ENCODE measurements around the gene SBF2.

Gene SBF2

DNA sequence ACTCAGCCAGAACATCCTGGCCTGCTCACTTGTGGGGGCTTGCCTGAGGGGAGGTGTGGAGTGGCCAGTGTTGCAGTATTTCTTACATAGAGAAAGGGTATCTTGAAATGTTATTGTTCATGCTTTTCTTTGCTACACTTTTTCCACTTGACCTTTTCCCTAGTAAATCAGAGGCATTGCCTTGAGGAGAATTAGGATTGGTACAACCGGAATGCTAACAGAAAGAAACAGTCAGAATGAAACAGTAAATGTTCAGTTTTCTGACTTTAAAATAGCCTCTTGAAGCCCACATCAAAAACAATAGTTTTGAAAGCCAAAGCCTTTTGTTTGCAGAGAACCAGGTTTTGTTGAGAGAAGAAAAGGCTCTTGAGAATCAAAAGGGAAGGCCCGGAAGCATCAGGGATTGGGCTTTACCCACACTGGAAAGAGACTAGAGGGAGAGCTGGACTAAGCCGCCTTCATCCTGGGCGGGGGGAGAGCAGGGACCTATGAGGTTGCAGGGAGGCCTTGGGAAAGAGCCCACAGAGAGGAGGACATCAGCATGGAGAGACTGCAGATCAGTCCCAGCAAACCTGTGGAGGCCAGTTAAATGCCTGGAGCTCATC is 23.2 kb upstream of the SBF2 start:
- DNase-seq, result no peak

DNA sequence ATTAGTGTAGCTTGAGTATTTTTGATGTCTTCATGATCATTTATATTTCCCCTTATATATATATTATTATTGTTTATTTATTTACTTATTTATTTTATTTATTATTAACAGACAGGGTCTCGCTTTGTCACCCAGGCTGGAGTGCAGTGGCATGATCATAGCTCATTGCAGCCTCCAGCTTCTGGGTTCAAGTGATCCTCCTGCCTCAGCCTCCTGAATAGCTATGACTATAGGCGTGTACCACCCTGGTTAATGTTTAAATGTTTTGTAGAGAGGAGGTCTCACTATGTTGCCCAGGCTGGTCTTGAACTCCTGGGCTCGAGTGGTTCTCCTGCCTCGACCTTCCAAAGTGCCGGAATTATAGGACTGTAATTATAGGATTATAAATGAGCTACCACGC is 21.1 kb upstream of the SBF2 start:
- DNase-seq, result no peak

DNA sequence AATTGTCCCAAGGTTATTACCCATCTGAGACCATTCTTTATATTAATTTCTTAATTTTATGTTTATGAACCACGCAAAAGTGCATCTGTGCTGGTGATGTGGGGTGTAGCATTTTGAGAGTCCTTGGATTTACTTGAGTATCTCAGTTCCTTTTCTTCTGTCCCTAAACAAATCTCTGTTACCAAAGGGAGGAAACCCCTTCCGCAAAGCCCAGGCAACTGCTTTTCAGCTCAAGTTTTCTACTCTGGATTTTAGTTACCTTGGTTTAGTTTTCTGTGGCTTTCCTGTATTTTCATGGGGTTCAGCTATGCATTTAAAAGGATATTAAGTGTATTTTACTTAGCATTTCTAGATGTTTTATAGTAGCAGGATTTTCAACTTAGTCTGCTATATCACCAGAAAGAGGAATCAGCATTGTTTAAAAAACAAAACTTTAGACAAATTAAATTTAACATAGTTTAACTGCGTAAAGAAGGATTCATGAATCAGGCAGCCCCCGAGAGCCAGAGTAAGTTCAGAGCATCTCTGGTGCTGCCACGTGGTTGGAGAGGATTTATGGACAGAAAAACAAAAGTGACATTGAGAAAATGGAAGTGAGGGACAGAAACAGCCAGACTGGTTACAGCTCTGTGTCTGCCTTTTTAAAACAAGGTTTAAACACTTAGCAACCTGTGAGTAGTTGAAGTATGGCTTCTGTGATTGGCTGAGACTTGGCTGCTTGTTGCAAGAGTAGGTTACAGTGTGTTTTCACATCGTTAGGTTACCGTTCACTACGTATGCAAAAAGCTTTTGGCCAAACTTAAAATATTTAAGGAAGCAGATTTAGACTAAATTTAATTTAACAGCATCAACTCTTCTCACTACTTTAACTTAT is 20.4 kb upstream of the SBF2 start:
- DNase-seq, result no peak

DNA sequence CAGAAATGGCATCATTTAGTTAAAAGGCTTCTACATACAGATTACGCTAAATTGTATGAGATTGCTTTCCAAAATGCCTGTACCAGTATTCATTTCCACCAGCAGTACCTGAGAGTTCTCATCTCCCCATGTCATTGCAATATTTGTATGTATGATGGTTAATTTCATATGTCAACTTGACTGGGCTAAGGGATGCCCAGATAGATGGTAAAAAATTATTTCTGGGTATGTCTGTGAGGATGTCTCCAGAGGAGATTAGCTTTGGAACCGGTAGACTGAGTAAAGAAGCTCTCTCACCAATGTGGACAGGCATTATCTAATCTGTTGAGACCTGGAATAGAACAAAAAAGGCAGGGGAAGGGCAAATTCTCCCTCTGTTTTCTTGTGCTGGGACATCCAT is 17.8 kb upstream of the SBF2 start:
- no peak for DNase-seq

DNA sequence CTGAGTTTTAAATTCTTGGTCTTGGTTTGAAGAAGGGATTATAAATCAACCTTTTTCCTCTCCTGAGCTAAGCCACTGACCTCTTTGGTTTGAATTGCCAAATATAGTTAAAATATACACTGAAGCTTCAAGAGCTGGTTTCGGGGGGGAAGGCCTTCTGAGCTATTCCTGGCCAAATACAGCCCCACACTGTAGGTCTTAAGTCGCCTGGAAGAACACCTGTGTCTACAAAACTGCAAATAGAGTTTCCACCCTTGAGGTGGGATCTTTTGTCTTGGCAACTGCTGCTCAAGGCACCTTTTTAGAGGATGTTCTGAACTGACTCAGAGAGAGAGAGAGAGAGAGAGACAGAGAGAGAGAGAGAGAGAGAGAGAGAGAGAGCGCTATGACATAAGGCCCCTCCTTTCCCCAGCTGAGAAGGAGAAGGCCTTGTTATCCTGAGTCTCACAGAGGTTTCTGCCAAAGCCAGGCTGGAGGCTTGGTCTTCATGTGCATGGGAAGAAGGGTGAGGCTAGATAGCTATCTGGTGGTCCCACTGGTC is 16.4 kb upstream of the SBF2 start:
- no peak for DNase-seq

DNA sequence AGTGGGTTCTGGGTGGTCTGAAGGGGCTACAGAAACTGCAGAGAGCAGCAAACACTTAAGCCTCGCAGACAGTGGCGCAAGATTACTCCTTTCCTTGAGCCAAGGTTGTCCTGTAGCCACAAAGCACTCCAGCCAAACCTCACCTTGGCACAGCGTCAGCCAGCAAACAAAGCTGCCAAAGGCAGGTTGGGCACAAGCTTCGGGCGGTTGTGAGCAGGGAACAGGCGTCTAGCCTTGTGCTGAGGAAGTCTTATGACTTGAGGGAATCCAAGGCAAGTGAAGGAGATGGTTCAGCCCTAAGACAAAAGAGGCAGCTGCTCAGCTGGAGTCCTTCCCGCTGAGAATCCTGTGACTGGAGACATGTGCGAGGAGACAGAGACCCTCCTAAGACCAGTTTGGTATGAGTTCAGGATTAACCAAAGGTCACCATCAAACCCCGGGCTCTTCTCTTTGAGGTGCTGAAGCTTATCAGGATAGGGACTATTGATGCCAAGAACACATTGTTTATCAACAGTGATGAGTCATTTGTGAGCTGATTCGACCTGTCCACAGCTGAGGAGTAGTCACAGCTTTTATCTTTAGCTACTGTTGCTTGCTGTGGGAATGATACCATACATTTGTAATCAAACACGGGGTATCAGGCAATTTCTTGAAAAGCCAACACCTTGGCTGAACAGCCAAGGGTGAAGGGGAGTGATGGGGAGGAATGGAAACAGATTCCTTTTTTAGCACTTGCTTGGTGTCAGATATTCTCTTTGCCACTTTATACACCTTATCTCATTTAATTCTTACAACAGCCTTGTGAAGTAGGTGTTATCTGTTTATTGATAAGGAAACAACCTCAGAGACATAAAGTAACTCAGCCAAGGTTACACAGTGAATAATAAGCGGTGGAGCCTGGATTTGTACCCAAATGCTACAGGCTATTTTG is 15.4 kb upstream of the SBF2 start:
- no peak for DNase-seq

DNA sequence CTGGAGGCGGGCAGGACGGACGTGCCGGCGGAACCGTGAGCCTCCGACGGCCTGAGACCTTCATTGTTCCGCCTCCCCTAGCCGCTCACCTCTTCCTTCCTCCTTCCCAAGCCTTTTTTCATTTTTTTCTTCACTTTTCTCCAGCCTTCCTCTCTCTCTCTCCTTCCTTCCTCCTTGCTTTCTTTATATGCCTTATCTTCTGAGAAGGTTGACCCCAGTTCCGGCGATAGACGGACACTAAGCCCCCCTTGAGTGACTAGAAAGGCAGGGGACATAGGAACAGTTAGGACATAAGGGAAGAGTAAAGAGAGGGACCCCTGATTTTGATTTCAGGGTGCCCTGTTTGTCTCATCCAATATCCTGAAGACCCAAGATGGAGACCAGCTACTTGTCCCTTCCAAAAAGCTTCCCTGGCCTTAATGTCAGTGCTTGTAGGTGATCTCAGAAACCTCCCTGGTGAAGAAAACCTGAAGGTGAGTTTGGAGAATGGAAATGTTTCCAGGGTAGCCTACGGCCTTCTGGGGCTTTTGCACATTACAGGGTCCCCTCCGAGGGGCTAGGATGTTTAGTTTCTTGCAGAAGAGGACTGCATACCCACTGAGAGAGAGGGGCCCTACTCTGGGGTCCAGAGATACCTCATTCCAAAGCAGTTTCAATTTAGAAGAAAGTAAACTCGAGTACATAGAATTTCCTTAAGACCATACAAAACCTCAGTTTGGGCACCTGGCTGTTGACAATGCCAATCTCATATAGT is 14.4 kb upstream of the SBF2 start:
- no peak for DNase-seq

DNA sequence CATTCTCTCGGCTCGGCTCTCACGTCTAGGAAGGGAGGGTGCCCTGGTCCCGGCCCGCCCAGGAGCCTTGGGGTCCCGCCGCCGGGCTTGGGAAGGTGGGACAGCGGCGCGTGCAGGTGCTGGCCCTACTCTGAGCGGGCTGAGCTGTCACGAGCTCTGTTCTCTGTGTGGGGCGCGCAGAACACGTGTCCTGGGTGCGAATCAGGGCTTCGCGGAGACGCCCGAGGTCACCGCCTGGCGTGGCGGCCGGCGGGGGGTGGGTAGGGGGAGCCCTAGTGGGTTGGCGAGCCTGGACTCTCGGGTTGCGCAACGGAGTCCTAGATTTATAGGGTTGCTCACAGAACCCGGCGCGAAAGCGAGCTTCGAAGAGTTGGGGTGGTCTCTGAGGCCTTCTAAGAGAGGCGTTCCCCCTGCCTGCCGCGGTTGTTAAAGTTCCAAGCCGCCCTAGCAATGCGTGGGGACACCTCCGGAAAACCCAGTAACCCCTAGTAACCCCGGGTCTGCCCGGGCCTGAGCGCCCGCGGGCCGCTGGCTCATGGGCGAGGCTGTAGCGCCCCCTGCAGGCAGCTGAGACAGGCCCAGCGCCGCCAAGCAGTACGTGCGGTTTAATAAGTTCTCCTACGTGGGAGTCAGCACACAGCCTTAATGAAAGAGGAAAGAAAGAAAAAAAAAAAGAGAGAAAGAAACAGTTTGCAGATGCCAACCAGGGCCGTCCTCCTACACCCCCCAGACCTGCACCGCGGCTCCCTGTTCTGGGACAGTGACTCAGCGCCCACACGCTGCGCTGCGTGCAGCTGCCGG is 13.6 kb upstream of the SBF2 start:
- peak; percentile 64 to 72 (median 65) for DNase-seq

DNA sequence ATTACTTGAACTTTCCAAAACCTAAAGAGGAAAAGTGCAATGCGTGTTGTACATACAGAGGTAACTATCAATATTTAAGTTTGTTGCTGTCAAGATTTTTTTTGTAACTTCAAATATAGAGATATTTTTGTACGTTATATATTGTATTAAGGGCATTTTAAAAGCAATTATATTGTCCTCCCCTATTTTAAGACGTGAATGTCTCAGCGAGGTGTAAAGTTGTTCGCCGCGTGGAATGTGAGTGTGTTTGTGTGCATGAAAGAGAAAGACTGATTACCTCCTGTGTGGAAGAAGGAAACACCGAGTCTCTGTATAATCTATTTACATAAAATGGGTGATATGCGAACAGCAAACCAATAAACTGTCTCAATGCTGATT is 13.0 kb upstream of the SBF2 start:
- no peak for DNase-seq

DNA sequence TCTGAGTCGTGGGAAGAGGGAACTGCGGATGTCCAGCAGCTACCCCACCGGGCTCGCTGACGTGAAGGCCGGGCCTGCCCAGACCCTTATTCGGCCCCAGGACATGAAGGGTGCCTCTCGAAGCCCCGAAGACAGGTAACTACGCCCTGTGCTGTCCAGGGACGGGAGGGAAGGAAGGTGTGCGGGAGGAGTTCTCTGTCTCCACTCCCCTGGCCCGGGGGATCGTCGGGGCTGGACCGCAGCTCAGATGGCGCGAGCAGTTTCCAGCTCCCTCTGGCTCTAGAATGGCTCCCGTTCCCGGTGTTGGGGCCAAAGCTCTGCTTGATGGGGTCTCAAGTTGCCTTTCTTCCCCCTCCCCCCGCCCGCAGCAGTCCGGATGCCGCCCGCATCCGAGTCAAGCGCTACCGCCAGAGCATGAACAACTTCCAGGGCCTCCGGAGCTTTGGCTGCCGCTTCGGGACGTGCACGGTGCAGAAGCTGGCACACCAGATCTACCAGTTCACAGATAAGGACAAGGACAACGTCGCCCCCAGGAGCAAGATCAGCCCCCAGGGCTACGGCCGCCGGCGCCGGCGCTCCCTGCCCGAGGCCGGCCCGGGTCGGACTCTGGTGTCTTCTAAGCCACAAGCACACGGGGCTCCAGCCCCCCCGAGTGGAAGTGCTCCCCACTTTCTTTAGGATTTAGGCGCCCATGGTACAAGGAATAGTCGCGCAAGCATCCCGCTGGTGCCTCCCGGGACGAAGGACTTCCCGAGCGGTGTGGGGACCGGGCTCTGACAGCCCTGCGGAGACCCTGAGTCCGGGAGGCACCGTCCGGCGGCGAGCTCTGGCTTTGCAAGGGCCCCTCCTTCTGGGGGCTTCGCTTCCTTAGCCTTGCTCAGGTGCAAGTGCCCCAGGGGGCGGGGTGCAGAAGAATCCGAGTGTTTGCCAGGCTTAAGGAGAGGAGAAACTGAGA is 12.2 kb upstream of the SBF2 start:
- no peak for DNase-seq

DNA sequence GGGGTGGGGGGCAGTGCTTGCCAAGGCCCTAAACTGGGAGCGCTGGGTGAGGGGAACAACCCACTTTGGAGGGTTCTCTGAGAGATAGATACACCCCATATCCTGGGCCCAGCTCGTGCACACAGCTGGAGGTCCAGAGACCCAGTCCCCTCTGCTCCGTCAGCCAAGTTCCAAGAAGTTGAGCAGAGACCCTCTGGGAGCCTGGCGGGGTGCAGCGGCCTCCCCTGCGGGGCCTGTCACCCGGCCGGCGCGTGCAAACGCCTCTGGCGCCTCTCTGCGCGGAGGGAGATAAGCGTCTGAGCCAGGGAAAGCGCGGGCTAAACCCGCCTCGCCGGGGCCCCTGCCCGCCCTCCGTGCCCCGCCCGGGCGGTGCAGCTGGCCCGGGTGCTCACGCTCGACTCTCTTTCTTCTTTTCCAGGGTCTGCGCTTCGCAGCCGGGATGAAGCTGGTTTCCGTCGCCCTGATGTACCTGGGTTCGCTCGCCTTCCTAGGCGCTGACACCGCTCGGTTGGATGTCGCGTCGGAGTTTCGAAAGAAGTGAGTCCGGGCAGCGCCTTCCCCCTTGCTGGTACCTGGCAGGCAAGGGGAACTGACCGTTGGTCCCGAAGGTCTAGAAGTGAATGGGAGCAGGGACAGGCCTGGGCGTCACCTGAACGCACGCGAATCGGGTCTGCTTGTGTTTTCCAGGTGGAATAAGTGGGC is 11.4 kb upstream of the SBF2 start:
- DNase-seq, result no peak

DNA sequence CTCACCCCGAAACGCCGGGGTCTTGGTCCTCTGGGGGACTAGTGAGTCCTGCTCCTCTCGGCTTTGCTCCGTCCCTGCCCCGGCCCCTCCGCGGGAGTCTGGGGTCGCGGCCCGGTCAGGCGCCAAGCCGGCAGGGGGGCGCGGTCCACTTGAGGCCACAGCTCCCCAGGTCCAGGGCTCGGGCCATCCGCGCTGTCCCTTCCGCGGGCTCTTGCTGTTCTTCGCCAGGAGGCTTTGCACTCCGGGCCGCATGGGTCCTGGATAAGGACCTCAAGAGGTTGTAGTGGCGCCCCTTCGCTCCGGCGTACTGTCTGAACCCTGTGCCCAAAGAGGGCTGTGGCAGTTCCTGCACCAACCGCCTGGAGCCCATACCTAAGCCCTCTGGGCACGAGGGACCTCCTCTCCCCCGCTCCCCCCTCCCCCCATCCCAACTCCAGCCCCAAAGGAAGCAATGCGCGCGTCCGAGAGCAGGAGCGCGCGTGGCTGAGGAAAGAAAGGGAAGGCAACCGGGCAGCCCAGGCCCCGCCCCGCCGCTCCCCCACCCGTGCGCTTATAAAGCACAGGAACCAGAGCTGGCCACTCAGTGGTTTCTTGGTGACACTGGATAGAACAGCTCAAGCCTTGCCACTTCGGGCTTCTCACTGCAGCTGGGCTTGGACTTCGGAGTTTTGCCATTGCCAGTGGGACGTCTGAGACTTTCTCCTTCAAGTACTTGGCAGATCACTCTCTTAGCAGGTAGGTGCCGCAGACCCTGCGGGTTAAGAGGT is 10.7 kb upstream of the SBF2 start, which contains the start of gene ADM:
Gene ADM (plus strand): TSS at position 579 of the 767 bp plus-strand sequence. CDS start 628 bp downstream, outside the sequence.
- no peak for DNase-seq

DNA sequence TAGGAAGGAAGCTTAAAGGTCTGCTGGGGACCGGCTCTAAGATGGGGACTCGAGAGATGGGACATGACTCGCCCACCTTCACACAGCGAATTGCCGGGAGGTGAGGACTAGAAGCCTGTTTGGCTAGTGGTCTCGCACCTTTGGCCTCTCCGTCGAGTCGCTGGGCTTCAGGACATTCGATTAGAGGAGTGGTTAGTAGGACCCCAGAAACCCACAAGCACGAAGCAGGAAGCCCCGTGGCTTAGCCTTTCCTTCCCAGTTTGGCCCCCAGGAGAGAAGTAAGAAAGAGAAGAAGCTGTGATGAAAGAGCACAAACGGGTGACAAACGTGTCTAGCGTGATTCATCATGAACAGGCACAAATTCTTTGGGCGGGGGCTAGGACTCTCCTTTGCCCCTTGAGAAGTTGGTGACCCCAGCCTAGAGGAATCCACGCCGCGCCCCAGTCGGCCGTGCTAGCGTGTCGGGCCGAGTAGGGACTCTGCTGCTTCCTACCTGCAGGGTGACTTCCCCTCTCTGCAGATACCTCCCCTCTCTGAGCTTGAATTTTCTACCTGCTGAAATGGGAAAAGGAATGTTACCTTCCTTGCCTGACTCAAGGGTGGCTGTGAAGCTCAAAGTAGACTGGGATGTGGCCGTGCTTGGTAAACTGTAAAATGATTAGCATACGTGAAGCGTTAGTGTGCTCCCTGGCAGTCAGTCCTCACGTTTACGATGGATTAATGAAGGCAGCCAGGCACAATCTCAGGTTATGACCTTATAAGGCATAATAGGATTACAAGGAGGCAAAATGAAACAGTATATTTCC is 9.7 kb upstream of the SBF2 start:
- no peak for DNase-seq

DNA sequence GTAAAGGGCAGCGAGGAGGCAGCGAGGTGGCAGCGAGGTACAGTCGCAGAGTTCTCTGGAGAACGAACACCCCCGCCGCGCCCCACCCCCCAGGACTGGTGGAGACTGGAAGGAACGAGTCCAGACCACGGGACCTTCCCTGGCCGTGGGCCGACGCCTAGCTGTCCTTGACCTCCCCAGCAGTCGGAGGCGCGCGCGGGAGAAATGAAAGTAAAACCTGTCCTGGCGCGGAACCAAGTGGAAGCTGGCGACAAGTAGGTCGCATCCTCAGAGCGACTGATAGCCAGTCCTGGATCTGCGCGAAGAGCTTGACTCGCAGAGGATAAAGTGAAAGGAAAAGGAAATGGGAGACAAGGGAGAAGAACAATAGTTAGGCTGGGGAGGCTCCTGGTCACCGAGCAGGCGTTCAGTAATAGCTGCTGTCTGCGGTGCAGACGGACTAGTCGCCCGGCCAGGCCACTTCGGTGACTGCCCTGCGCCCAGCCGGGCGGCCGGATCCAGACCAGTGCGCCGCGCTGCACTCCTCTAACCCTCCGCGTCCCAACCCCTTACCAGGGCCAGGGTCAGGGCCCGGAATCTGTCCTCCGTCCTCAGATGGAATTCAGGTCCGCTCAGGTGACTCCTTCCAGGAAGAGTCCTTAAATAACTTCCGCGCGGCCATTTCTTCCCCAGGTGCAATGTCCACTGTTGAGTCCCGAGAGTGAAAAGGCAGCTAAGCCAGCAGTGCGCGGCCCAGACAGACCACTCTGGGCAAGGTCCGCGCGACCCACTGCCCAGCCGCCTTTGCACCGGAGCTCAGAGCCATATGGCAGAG is 8.9 kb upstream of the SBF2 start:
- DNase-seq, result peak in 3 of 4 experiments; percentile 35 to 45 (median 36)

DNA sequence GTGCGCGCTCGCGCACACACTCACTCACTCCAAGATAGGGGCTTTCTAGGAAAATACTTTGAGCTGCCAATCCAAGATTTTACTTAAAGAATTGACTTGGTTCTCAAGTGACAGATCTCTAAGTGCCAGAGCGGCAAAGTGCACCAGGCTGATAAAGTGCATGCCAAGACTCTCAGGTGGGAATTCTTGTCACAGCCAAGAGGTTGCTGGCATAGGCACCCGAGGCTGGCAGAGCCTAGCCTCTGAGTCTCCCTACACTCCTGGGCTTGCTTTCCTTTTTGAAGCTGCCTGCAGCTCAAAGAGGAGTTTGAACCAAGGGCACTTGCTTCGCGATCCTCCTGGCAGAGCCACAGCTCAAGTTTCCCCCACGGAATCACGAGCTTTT is 8.3 kb upstream of the SBF2 start:
- DNase-seq, result no peak

DNA sequence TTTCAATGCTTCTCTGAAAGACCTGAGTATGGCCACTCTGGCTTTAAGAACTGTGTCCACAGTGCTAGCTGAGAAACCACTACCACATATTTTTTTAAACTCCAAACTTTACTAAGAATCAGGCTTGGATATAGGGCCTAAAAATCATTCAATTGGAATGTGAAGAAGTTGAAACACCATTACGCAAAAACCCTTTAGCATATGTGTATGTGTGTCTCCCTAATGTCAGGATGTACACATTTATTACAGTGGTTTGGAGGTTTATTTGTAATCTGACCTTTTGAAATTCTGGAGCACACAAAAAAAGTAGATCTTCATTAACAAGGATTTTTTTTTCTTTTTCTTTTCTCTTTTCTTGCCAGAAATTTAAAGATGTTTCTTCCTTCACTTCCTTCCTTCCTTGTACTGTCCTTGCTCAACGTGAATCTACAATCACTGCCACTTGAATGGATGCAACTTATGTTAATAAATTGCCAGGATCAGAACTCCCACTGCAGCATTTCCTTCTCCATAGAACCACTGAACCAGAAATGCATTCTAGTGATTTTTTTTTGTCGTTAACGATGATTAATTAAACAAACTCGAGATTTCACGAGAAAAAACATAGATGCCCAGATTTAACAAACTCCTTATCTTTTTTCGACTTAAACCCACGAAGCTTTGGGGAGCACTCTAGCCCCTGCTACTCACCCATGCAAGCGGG is 7.8 kb upstream of the SBF2 start:
- DNase-seq, result no peak

All from activated CD4-positive, CD25-positive, alpha-beta regulatory T cell (primary cell).